HG02973 (cell line): ENCODE results near the gene PGAP3.

Source experiments
- ATAC-seq: cut with Tn5 transposase; IDR thresholded peaks from one replicate; pipeline ENCODE4 v1.9.1; 2021; ENCODE audit warnings: moderate library complexity; ENCODE audit not compliant: unreplicated experiment

PGAP3 gene

GRCh38 chr17:39660397-39661385 is 27.2 kb downstream of the PGAP3 start:
- ATAC-seq = no peak

- no peak for ATAC-seq
These were observed 27.9 kb downstream of the PGAP3 start for GRCh38 chr17:39660011-39660360.

GRCh38 chr17:39659279-39660010 is 28.4 kb downstream of the PGAP3 start:
- ATAC-seq = no peak

DNA sequence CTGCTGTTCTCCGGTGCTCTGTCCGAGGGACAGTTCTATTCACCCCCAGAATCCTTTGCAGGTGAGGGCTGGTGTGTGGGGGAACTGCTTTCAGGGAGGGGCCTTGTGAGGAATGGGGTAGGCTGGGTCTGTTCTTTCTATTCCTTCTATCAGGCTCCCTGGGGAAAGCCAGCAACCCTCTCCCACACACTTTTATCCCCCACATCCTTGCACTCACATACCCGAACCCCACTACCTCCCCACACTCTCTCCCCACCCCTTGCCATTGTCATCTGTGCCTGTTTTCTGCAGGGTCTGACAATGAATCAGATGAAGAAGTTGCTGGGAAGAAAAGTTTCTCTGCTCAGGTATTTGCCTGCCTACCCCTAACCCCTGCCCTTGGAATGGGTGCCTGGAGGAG is 29.1 kb downstream of the PGAP3 start:
- no peak for ATAC-seq

DNA sequence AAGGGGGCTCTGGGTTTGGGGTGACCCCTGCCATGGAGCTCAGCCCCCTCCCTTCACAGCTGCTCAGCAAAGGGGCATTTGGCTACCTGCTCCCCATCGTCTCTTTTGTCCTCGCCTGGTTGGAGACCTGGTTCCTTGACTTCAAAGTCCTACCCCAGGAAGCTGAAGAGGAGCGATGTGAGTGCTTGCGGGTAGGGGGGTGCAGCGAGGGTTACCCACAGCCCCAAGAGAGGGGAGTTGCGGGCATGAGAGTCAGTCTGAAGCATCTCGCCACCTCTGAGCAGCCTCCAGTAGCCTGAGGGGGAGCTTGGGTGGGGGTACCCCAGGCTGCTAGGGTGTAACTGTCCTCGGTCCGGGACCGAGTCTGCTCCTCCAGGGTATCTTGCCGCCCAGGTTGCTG is 29.5 kb downstream of the PGAP3 start:
- ATAC-seq = no peak

DNA sequence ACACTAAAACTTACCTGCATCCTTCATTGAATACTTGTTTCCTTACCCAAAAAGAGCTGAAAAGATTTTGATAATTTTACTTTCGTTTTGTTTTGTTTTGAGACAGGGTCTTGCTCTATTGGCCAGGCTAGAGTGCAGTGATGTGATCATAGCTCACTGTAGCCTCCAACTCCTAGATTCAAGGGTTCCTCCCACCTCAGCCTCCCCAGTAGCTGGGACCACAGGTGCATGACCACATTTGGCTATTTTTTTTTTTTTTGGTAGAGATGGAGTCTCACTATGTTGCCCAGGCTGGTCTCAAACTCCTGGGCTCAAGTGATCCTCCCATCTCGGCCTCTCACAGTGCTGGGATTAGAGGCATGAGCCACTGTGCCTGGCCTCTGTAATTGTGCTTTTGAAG is 32.8 kb downstream of the PGAP3 start:
- ATAC-seq = no peak

DNA sequence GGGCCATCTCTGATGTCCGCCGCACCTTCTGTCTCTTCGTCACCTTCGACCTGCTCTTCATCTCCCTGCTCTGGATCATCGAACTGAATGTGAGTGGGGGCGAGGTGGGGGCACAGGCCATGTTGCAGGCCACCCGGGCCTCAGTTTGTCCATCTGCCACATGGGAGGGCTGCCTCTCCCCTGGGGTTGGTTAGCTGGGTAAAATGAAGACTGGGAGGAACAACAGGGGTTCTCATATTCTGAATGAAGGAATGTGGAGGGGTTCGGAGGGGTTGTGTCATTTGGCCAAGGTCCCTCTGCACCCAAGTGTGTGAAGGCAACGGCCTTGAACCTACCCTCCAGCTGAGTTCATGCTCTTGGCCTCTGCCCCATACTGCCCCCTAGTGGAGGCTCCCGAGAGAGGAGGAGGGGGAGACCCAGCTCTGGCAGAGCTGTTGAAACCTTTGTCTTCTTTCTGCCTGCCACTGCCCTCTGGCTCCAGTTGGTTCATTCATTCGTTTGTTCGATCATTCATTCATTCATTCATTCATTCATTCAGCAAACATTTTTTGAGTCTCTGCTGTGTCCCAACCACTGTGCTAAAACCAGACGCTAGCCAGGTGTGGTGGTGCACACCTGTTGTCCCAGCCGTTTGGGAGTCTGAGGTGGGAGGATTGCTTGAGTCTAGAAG is 34.1 kb downstream of the PGAP3 start:
- ATAC-seq = no peak

DNA sequence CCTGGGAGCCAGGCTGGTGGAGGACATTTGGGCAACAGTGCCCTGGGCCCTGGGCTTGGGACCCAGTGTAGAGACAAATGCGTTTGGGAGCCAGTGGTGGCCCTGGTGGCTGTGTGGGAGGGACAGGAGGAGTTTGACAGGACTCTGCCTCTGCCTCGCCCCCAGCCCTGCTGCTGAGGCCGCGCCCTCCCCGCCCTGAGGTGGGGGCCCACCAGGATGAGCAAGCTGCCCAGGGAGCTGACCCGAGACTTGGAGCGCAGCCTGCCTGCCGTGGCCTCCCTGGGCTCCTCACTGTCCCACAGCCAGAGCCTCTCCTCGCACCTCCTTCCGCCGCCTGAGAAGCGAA is 34.6 kb downstream of the PGAP3 start:
- ATAC-seq = no peak

GRCh38 chr17:39652587-39653315 is 35.1 kb downstream of the PGAP3 start:
- ATAC-seq = no peak

DNA sequence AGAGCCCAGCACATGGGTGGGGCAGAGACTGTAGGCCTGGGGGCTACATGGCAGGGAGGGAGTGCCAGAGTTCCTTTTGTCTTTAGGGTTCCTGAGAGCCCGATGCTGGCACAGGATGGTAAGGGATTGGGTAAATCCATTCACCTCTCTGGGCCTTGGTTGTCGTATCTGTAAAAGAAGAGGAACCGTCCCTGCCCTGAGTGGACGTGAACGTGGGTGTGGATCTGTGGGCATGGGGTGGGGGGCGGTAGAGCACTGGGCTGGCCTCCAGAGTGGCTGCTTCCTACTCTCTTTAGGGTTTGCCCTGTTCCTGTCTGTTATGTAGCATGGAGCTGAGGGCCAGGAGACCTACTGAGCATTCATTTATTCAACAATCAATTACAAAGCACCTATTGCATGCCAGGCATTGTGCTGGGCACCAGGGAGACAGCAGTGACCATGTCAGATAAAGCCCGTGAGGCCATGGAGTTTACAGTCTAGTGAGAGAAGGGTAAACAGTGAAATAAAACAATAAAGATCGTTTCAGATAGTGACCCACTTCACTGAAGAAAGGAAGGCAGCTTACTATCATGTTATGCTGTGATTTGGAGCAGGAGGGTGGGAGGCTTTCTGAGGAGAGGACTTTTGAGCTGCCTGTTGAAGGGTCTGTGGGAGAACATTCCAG is 35.8 kb downstream of the PGAP3 start:
- no peak for ATAC-seq

DNA sequence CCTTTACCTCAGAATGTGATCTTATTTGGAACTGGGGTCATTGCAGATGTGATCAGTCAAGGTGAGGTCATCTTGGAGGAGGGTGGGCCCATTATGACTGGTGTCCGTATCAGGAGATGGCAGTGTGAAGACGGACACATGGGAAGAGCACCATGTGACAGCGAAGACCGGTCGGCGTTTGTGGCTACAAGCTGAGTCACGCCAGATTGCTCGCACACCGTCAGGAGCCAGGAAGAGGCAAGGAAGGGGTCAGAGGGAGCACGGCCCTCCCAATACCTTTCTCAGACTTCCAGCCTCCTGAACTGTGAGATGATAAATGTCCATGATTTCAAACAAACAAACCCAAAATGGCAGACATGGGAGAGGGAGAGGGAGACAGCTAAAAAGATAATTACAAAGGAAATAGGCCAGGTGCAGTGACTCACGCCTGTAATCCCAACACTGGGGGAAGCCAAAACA is 37.7 kb downstream of the PGAP3 start:
- no peak for ATAC-seq

- no peak for ATAC-seq
These were observed 39.1 kb downstream of the PGAP3 start for GRCh38 chr17:39648616-39649366.

DNA sequence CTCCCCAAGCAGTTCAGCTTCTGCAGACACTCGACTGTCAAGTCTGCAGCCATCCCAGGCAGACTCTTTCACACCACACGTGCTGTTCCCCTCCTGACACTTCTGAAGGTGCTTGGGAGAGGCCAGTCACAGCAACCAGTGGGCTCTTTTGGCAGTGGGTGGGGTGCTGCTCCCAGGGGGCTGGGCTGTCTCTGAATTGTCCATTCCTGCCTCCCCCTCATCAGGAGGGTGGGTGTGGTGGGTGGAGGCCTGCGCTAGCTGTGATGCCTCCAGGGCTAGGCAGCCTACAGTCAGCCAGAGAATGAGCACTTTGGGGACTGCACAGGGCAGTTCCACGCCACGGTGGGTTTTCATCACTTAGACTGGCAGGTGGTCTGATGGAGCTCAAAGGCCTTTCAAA is 40.6 kb downstream of the PGAP3 start:
- no peak for ATAC-seq

GRCh38 chr17:39643271-39643670 is 44.6 kb downstream of the PGAP3 start:
- no peak for ATAC-seq

GRCh38 chr17:39642291-39643074 is 45.4 kb downstream of the PGAP3 start:
- ATAC-seq = no peak

- ATAC-seq = no peak
These were observed 46.0 kb downstream of the PGAP3 start for GRCh38 chr17:39641883-39642282.

GRCh38 chr17:39641097-39641496 is 46.8 kb downstream of the PGAP3 start:
- ATAC-seq = no peak

DNA sequence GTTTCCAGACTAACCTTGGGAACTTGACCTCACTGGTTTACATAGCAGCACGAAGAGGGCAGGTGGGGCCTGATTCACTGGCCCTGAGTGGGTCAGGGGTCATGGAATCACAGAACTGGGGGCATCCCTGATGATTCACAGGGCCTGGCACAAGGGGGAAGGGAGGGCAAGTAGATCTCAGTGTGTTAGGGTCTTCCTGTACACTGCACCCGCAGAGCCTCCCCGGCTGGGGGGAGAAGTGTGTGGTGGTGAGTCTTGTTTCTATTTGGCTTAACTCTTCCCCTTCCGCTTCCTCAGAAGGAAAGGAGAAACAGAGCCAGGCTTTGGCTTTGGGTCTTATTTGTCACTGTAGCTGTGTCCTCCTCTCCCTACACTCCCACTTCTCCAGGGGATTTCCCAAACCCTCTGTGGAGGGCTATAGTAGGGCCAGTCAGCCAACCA is 47.2 kb downstream of the PGAP3 start:
- ATAC-seq = no peak
